Neutrophil (primary cell): ENCODE results near the gene GRIP2.

Source experiments
- H3K27ac ChIP-seq: fragments of 200-600 bp; sonication (generic); 2 replicates; pipeline ENCODE4 v1.5.1; 2016; ENCODE audit warnings: mild to moderate bottlenecking, moderate library complexity
- H3K27me3 ChIP-seq: fragments of 200-600 bp; sonication (generic); 2 replicates; pipeline ENCODE4 v1.6.0; 2016; ENCODE audit warnings: mild to moderate bottlenecking
- H3K36me3 ChIP-seq: fragments of 200-600 bp; sonication (generic); 2 replicates; pipeline ENCODE4 v1.5.1; 2017
- H3K4me1 ChIP-seq, 2 experiments: fragments of 200-600 bp in 1 of 2; sonication (generic) in 1 of 2; 1 replicate in 1 of 2; 2 replicates in 1 of 2; pipeline versions ENCODE4 v1.5.1 to v1.6.1; 2013 to 2016; ENCODE audit warnings: low read depth in 1 of 2, low read length in 1 of 2, mild to moderate bottlenecking in 1 of 2, moderate library complexity in 1 of 2; ENCODE audit not compliant: control insufficient read depth in 1 of 2, insufficient read depth in 1 of 2
- H3K4me3 ChIP-seq, 2 experiments: fragments of 200-600 bp in 1 of 2; sonication (generic) in 1 of 2; 1 replicate in 1 of 2; 2 replicates in 1 of 2; pipeline ENCODE4 v1.5.1; 2013 to 2016; ENCODE audit warnings: low read depth in 1 of 2, low read length in 1 of 2, mild to moderate bottlenecking in 1 of 2, moderate library complexity in 1 of 2
- H3K9me3 ChIP-seq: fragments of 200-600 bp; sonication (generic); 2 replicates; pipeline ENCODE4 v1.5.1; 2016
- CTCF ChIP-seq: fragments of 200-600 bp; sonication (generic); IDR thresholded peaks from 2 replicates; pipeline ENCODE4 v1.5.1; 2016; ENCODE audit warnings: antibody characterized with exemption

Gene GRIP2

DNA sequence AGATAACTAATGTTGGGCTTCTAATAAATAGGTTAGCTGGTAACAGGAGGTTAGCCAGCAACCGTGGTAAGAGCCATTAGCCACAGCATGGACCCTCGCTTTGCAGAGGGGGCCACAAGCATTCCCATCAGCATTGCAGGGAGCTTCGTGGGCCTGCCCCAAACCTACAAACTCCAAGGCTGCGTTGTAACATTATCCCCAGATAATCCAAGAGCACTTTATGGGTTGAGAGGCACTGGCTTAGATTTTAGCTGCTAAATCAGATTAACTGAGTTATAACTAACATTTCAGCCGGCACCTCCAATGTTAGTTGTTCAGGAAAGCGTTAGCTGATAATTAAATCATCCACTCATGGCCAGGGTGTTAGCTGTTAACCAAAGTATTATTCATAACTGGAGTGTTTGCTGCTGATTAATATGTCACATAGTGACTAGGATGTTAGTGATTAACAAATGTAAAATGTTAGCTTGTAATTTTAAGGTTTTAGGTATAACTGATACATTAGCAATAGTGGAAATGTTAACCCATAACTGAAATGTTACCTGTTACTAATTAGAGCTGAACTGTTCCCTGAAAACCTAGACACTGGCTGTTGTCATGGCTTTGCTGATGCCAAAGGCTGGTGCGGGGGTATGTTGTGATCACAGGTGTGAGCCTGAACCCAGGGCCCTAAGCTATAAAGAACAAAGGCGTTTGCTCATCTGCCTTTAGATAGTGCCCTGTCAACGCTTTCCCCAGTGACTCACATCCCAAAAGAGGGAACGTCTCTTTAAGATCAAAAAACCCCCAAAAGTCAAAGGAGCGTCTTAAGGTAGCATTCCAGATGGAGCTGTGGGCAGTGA lies 81.5 kb downstream of the GRIP2 start:
- peaks cover 4% of the 10 kb centered on the region for H3K9me3 ChIP-seq
- no peak for TF ChIP-seq CTCF
- H3K27me3 ChIP-seq = no peaks in the 10 kb centered on the region
- no peak overlapping the region for H3K4me3 ChIP-seq
- peaks cover 7 to 8% of the 10 kb centered on the region in 2 experiments for H3K4me1 ChIP-seq
- peak overlapping the region; percentile 12 for H3K27ac ChIP-seq
- peaks cover 100% of the 10 kb centered on the region for H3K36me3 ChIP-seq

GRCh38 chr3:14457999-14458398 lies 82.1 kb downstream of the GRIP2 start:
- TF ChIP-seq CTCF = no peak
- Histone ChIP-seq H3K4me3 (no peak overlapping the region), H3K9me3 (peaks cover 4% of the 10 kb centered on the region), H3K27ac (peak overlapping the region; percentile 1), H3K36me3 (peaks cover 100% of the 10 kb centered on the region), H3K27me3 (no peaks in the 10 kb centered on the region), H3K4me1 (peaks cover 11 to 14% of the 10 kb centered on the region in 2 experiments)

DNA sequence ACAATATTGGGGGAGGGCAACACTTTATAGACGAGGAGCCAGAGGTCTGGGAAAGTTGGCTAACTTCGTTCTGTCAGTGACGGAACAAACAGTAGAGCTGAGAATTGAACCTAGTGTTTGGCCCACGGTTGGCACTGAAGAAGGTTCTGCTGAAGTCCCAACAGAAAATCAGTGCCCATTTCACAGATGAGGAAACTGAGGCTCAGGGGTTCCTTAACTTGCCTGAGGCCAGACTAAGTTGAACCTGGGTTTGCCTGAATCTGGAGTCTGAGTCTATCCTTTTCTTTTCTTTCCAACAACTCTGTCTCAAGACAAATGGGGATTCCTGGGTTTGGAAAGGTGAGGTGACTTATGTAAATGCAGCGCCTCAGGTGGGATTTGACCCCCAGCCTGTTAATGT lies 82.7 kb downstream of the GRIP2 start:
- Histone ChIP-seq H3K36me3 (peaks cover 100% of the 10 kb centered on the region), H3K4me3 (no peak overlapping the region), H3K27ac (peak overlapping the region; percentile 18), H3K27me3 (no peaks in the 10 kb centered on the region), H3K4me1 (peaks cover 11 to 19% of the 10 kb centered on the region in 2 experiments), H3K9me3 (peaks cover under 1% of the 10 kb centered on the region)
- TF ChIP-seq CTCF = no peak

DNA sequence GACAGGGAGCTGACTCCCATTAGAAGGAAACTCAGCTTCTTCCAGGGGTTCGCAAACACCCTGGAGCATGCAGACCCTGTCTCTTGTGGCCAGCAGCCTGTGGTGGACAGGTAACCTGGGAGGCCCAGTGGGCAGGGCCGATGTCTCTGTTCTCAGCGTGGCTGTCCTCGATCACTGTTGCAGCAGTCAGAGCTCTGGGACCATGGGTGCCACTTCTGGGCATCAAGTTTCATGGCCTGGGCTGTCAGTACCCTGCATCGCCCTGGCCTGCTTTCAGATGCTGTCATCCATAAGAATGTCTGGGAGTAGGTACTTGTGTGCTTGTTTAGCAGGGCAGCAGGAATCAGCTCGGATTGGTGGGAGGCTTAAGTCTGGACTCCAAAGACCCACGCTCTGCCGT lies 83.3 kb downstream of the GRIP2 start:
- Histone ChIP-seq H3K27ac (peak overlapping the region; percentile 18), H3K4me3 (no peak overlapping the region), H3K36me3 (peaks cover 100% of the 10 kb centered on the region), H3K9me3 (no peaks in the 10 kb centered on the region), H3K27me3 (no peaks in the 10 kb centered on the region), H3K4me1 (peaks cover 11 to 19% of the 10 kb centered on the region in 2 experiments)
- TF ChIP-seq CTCF = no peak

DNA sequence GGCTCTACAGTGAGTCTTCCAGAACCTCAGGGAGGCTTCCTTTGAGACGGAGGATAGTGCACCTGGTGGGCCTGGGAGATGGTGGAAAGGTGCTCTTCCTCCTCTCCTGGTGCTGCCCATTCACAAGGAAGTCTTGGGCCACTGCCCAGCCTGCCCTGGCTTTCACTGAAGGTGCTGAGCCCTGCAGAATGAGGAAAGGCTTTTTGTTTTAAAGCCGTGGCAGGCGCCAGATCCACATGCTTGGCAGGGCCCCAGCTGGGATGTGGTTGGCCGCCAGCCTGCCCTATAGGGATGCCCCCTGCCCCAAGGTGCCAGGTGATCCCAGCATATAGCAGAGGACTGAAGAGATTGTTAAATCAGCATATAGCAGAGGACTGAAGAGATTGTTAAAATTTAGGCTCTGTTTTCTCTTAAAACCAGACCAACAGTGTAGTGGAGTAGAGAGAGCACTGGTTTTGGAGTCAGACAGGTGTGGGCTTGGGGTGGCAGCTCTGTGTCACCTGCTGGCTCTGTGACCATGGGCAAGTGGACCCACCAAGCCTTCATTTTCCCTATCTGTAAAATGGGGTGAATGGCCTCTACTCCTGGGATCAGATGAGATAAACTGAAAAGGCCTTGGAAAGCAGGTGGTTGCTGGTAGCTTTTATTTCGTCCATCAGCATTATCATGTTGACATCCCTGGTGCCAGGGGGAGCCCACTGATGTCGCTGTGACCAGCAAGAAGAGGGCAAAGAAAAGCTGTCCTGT lies 84.4 kb downstream of the GRIP2 start:
- Histone ChIP-seq H3K9me3 (no peaks in the 10 kb centered on the region), H3K27ac (peak overlapping the region; percentile 83), H3K36me3 (peaks cover 100% of the 10 kb centered on the region), H3K4me1 (peaks cover 11 to 19% of the 10 kb centered on the region in 2 experiments), H3K4me3 (no peak overlapping the region), H3K27me3 (no peaks in the 10 kb centered on the region)
- no peak for TF ChIP-seq CTCF
